Pons (tissue), 1 donor: Measurements from ENCODE around the gene PODXL2.

Source experiments
- DNase-seq: peaks from one replicate; pipeline ENCODE4 v3.0.0-alpha.2; 2016; ENCODE audit warnings: low spot score

The PODXL2 gene

GRCh38 chr3:127709320-127710060, 80.5 kb downstream of the PODXL2 start:
- no peak for DNase-seq

GRCh38 chr3:127710155-127710941, 81.4 kb downstream of the PODXL2 start:
- DNase-seq, result no peak

DNA sequence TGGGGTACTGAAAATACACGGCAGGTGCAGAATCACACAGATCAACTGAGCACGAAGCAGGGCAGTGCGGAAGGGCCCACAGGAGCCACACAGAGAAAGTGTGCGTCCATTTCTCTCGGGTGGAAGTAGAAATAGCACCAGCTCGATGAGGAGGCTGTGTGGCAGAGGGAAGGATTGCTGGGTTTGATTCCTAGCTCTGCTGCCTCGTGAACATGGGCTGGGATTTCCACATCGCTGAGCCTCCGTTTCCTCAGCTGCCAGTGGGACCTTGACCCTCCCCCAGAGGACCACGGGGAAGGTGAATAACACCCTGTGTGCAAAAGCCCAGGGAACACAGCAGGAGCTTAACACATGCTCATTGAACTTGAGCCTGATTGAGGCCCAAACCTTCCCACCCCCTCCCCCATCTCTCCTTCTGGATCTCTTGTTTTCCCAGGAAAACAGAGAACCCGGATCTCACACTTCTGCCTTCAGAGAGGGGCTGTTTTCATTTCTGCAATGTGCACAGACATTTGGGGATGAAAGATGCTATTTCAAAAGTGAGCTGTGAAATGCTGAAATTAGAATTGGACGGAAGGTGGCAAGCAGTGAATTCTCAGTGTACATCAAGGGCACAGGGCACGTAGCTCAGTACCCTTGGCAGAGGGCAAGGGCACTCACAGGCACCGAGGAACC, 82.2 kb downstream of the PODXL2 start:
- DNase-seq, result no peak

DNA sequence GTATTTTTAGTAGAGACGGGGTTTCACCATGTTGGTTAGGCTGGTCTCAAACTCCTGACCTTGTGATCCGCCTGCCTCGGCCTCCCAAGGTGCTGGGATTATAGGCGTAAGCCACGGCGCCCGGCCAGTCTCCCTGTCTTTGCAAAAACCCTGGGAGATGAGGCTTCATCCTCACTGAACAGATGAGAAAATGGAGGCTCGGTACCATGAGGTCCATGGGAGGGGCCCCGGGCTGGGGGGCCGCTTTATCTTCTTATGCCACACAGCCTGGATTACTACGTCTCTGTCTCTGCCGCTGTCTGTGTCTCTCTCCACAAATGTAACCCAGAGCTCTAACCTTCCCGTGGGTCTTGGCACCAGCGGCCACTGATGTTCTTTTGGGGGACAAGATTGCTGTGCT, 82.9 kb downstream of the PODXL2 start:
- no peak for DNase-seq

- DNase-seq, result no peak
Observed at GRCh38 chr3:127712461-127712860, 83.5 kb downstream of the PODXL2 start.

GRCh38 chr3:127712881-127713771, 84.1 kb downstream of the PODXL2 start:
- DNase-seq, result no peak

GRCh38 chr3:127714125-127714571, 85.2 kb downstream of the PODXL2 start:
- no peak for DNase-seq

- no peak for DNase-seq
Observed at GRCh38 chr3:127714866-127715265, 85.9 kb downstream of the PODXL2 start.

GRCh38 chr3:127715532-127715931, 86.5 kb downstream of the PODXL2 start:
- no peak for DNase-seq

DNA sequence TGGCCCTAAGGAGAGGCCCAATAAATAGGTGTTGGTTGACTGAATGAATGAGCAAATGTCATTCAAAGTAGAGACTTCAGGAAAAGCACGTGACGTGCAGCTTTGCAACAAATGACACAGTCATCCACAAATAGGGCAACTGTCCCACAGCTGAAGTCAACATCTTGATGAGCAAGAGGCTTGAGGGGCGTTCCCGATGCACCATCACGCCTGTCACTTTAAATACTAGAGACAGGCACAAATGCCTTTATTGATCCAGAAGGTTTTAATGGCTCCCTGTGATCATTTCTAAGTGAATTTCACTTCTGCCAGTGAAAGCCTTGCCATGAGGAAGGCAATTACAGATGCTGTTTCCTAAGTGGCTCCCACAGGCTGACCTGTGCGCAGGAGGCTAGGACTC, 87.4 kb downstream of the PODXL2 start:
- DNase-seq, result no peak

DNA sequence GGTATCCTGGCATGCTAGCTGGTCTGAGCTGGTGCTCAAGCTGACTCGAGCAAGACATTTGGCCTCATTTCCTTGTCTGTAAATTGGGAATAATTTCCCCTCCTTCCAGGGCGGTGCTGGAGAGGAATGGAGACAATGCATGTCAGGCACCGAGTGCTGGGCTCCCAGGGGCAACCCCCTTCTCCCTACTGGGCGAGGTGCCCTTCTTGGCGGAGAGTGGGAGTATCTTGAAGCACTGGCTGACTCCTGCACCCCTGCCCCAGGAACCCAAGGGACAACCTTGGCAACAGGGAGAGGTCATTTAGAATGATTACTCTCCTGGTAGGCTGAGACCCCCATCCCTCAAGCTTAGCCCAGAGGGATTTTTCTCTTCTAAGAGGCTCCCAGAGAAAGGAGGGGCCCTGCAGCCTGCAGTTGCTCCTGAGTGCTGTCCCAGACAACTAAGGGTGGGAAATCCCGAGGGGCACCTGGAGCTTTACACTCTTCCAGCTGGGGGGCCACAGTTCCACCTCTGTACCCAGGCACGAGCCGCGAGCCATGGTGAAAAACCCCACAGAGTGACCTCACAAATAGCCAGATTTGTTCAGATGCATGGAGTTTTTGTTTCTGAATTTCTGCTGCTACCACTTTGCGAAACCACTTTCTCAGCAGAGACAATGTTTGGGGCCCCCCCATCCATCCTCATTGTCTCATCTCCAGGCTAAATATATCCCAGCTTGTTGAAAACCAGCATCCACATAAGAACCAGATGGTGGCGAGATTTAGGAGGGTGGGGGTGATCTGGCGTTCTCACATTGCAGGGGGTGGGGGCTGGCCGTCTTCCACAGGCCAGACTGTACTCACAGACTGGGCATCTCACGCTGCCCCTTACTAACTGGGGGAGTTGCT, 88.6 kb downstream of the PODXL2 start:
- no peak for DNase-seq

DNA sequence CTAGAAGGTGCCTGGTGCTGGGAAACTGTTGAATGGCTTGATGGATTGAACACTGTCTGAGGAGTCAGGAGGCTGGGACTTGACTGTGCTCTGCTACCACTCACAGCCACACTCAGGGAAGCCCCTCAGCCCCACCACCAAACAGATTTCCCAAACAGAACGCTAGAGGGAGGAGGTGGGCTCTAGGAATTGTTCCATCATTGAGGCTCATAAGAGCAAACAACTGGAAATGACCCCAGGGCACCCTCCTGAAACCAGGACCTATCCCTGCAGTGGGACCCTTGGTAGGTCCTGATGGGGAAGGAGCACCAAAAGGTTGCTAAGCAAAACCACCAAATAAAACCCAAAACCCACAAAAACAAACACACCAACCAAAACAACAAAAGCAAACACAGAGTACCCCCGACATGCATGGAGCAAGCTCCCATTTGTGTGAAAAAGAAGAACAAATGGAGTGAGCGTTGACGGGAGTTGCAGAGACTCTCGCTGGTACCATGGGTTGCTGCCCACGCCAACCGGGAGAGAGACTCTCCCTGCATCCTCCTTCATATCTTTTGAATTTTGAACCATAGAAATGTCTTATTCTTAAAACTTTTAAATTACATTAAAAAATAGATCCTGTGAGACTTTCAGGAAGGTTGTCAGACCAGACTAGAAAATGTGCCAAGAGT, 89.4 kb downstream of the PODXL2 start:
- DNase-seq, result no peak

GRCh38 chr3:127718916-127719290, 89.9 kb downstream of the PODXL2 start:
- no peak for DNase-seq

GRCh38 chr3:127719369-127719768, 90.4 kb downstream of the PODXL2 start:
- DNase-seq, result no peak

DNA sequence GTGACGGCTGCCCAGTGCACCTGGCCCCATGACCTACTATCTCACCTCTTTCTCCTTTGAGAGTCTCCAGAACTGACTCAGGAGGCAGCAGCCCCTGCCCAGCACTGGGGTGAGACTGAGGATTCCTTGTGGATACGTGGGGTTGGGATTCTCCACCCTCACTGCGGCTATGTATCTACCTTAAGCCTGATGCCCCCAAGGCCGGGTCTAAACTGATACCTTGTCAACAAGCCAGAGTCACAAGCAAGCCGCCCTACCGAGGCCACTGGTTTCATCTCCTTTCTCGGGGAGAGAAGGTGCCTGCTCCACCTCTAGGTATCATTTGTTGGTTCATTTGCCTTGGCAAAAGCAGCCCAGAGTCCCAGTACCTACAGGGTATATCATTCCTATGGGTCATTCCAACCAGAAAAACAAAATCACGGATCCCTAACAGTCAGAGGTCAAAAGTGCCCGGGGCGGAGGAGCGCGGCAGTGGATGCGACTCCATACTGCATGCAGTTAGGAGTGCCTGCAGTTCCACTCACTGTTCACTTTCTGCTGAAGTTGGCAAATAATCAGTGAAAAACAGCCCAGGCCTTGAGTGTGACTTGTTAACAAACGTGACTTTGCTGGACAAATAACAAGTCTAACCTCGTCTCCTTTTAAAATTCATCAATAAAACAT, 91.3 kb downstream of the PODXL2 start:
- DNase-seq, result no peak

DNA sequence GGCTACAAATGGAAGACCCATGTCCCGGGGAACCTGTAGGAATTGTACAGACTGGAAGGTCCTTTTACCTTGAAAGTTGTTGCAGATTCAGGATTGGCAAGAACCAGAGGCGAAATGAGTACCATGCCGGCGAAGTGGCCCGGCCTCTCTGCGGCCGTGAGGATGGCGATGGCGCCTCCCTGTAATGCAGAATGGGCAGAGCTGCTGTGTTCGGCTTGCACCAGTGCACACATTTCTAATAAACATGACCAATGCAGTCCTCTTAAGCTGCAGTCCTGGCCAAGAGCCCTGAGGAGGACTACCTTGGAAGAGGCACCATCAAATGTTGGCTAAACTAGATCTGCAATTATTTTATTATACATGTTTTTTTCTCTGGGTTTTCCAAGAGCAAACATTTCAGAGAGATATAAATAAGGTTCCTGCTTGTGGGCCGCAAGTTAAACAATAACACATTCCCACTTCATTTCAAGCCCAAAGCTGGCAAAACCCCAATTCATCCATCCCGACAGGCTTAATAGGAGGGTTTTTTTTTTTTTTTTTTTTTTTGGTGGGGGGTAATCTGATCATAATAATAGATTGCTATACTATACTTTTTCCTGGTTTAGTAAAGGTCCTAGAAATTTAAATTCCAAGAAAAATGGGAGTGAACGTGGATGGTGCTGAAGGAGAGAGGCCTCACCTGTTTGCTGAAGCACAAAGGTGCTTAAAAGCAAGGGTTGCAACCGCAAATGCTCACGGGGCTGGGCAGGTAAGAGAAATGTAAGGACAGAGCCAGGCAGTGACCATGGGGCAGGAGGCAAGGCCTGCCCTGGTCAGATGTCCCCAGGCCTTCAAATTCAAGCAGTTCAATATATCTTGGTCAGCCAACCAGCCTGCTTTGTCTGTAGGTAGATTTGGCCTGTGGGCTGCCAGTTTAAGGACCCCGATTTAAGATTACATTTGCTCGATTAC, 92.3 kb downstream of the PODXL2 start:
- DNase-seq, result no peak

- no peak for DNase-seq
Observed at GRCh38 chr3:127722091-127722784, 93.3 kb downstream of the PODXL2 start.
